GM21526 (cell line): Measurements from ENCODE around the gene HS3ST5.
"Not testable (repeated sequence)": the region's sequence is repeated elsewhere in the genome, so short reads cannot be mapped to it uniquely, and the experiment has no call there.

Experiments
- ATAC-seq: cut with Tn5 transposase; IDR thresholded peaks from one replicate; pipeline ENCODE4 v1.9.1; 2021; ENCODE audit warnings: moderate library complexity; ENCODE audit not compliant: unreplicated experiment, low FRiP score

HS3ST5 gene

GRCh38 chr6:114281496-114281895, 61.3 kb downstream of the HS3ST5 start:
- ATAC-seq, result no peak

- no peak for ATAC-seq
Observed at GRCh38 chr6:114280239-114280982, 62.4 kb downstream of the HS3ST5 start.

DNA sequence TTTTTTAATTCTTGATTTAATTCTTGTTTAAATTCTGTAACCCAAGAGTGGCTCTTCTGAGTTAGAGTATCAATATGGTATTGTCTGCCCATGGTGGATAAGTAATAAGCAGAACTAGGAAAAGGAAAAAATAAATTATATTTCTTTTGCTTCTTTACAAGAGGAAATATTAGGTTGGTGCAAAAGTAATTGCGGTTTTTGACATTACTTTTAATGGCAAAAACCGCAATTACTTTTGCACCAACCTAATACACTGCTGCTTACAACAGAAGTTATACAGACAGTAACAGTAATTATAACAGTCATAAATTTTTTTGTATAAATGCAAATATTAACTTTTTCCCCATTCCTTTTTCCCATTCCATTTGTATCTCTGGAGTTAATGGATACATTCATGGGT, 65.6 kb downstream of the HS3ST5 start:
- no peak for ATAC-seq

GRCh38 chr6:114276783-114277182, 66.0 kb downstream of the HS3ST5 start:
- ATAC-seq, result no peak

GRCh38 chr6:114274836-114275235, 68.0 kb downstream of the HS3ST5 start:
- ATAC-seq, result no peak

DNA sequence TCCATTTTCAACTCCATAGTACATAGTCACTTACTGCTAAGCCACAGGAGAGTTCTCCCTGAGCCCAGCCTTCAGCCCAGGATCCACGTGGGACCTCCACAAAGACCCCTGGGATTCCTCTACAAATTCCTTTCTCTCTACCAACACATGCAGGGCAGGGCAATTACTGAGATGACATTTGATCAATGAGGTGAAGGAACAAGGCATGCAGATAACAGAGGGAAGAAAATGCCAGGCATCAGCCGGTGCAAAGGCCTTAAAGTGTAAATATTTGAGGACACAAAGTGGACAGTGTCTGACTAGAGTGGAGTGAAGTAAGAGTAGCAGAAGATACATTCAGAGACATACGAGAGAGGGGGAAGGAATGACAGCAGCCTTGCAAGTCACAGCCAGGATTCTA, 70.2 kb downstream of the HS3ST5 start:
- ATAC-seq, result no peak

- ATAC-seq, result no peak
Observed at GRCh38 chr6:114271405-114271804, 71.4 kb downstream of the HS3ST5 start.

GRCh38 chr6:114267897-114268296, 74.9 kb downstream of the HS3ST5 start:
- no peak for ATAC-seq

DNA sequence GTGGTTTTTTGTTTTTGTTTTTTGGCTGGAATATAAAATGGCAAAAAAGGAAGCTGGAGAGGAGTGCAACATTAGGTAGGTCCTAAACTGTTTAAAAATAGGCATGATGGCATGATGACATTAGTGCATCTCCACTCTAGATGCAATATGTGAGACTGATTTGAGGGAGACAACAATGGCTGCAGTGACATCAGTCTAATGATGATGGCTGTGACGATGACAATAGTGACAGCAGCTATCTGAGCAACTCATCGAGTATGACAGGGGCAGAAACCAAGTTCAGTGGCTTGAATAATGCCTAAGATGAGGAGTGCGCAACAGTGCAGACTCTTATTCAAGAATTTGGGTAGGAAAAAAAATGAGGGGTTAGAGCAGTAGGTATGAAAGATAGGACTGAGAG, 82.0 kb downstream of the HS3ST5 start:
- ATAC-seq, result no peak

- no peak for ATAC-seq
Observed at GRCh38 chr6:114258376-114258775, 84.4 kb downstream of the HS3ST5 start.

DNA sequence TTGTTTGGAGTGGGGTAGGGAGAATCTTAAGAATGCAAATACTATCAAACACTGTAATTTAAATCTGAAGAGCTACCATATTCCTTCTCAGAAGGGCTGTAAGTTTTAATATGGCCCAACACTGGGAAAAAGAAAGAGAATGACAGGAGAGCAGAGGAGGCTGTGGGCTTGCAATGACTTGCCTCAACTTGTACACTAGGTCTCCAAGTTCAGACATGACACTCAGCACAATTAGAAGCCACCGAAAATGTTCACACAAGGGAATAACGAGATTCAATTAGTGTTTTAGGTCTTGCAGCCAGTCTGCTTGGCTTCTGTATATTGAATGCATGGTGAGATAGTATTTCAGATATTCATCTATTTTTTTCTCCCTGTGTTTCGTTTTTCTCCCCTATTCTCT, 89.4 kb downstream of the HS3ST5 start:
- no peak for ATAC-seq

DNA sequence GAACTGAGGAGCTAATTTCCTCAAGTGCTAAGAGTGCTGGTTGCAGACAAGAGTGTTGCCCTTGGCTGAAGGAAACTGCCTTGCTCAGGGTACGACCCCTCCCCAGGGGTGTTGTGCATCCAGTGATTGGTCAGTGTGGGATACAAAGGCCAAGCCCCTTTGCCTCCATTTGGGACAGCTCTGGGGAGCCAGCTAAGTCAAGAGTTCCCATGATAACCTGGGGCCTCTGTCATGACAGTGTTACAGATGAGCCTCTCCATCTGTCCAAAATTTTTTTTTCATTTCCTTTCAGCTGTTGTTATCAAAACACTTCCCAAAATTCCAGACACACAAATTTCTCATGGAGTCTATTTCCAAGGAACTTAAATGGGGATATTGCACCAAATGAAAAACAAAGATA, 93.3 kb downstream of the HS3ST5 start:
- ATAC-seq, result no peak

DNA sequence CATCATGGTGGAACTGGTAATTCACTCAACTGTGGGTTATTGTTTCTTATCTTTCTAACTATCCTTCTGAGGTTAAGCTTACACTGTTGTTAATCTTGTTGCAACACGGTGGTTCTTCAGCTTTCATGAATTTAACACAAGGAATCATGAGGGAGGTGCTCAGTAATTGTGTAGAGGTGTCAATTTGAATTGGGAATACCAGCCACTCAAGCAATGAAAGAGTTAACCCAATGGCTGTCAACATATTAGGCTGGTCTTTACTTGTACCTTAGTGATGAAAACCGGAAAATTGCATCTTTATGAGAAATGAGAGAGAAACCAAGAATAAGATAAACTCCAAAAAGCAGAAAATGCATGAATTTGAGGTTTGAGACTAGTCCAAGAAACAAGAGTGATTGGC, 95.7 kb downstream of the HS3ST5 start:
- no peak for ATAC-seq

GRCh38 chr6:114240796-114241195, 102.0 kb downstream of the HS3ST5 start:
- no peak for ATAC-seq

- no peak for ATAC-seq
Observed at GRCh38 chr6:114228675-114229074, 114.1 kb downstream of the HS3ST5 start.

DNA sequence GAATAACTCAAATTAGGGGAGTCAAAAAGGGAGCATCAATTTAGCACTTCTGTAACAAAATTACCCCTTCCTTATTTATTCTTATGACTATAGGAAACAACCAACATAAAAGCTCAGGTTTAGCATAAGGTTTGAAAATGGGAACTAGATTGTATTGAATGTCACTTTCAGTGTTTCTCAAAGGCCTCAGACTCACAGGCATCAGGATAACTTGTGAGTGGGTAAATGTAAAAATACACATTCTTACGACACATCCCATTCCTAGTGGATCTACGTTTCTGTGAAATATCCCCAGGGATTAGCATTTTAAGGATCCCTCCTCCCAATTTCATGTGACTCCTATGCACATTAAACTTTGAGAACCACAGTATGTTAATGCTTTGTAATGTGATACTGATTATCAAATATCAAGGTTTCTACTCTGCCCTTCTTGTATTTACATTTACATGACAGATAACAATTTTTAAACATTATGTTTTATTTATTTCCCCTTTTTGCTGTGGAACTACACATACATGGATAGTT, 114.8 kb downstream of the HS3ST5 start:
- no peak for ATAC-seq

GRCh38 chr6:114220241-114220640, 122.6 kb downstream of the HS3ST5 start:
- ATAC-seq, result no peak

- no peak for ATAC-seq
Observed at GRCh38 chr6:114218437-114219340, 124.1 kb downstream of the HS3ST5 start.

DNA sequence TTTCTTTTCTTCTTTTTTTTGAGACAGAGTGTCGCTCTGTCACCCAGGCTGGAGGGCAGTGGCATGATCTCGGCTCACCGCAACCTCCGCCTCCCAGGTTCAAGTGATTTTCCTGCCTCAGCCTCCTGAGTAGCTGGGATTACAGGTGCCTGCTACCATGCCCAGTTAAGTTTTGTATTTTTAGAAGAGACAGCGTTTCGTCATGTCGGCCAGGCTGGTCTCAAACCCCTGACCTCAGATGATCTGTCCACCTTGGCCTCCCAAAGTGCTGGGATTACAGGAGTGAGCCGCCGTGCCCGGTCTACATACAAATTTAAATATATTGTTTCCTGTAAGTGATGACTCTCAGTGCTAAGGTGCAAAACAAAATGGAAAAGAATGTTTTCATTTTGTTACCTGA, 124.8 kb downstream of the HS3ST5 start:
- not testable (repeated sequence) for ATAC-seq

DNA sequence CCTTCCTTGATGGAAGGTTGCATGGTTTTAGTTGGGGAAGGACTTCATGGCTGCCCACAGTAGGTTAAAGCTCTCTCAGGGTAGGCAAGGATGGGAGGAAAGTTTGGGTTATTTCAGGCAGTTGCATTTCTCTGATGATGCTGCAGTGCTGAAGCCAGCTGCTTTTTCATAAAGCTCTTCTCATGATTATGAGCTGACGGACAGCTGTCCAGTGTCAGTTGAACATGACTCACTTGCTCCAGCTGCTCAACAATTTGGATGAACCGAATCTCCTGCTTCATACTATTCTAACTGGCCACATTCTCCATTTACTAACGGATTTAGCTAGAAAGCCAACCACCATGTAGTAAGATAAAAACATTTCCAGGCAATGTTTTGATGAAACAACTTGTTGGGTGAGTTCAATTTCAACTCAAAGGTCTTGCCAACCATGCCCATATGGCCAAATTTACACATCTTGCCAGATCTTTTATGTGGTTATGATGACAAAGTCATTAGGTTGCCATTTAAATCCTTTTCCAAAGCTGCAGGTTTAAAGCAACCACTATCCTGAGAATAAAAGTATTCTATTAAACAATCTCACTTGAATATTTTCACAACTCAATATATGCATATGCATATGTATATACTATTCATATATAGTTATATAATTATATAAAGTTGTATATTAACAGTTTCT, 125.9 kb downstream of the HS3ST5 start:
- ATAC-seq, result no peak

DNA sequence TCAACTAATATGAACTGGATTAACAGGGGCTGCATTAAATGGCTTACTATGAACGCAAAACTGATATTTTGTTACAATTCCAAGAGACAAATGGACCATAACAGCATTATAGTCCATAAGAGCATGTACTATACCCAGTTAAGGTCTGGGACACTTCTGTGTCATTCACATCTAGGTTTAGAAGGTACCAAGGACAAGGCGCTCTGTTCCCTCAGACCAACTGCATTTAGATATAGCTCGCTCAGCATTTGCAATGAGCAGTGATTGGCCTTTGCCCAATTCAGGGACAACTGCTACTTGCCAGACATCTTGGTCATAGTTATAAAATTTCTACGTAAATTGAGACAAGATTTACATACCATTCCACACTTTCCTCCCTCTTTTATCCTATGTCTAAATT, 132.4 kb downstream of the HS3ST5 start:
- no peak for ATAC-seq
